OCI-LY3 (cell line): ENCODE results near the gene WDHD1.

Experiments used
- EZH2phosphoT487 ChIP-seq: fragments of 200-600 bp; shearing (Covaris generic); IDR thresholded peaks from 2 replicates; pipeline ENCODE4 v1.6.1; 2018; ENCODE audit warnings: antibody characterized with exemption, mixed run types, low read depth
- TF ChIP-seq, protein P1 (sequence below): fragments of 200-600, 300-600 bp; sonication (generic); IDR thresholded peaks from 2 replicates; pipeline ENCODE4 v1.5.1; 2014; ENCODE audit warnings: antibody characterized with exemption, low read length, low read depth

DNA sequence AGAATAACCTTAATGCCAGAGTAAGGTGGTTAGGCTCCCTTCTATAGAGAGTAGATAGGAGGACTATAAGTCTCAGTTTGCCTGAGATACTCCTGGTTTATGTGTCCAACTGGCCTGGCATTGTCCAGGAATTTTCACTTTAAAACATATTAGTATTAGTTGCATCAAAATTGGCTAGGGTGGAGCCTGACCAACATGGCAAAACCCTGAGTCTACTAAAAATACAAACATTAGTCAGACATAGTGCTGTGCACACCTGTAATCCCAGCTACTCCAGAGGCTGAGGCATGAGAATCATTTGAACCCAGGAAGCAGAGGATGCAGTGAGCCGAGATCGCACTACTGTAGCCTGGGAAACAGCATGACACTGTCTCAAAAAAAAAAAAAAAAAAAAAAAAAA is 11.9 kb downstream of the WDHD1 start:
- TF ChIP-seq, protein P1, sequence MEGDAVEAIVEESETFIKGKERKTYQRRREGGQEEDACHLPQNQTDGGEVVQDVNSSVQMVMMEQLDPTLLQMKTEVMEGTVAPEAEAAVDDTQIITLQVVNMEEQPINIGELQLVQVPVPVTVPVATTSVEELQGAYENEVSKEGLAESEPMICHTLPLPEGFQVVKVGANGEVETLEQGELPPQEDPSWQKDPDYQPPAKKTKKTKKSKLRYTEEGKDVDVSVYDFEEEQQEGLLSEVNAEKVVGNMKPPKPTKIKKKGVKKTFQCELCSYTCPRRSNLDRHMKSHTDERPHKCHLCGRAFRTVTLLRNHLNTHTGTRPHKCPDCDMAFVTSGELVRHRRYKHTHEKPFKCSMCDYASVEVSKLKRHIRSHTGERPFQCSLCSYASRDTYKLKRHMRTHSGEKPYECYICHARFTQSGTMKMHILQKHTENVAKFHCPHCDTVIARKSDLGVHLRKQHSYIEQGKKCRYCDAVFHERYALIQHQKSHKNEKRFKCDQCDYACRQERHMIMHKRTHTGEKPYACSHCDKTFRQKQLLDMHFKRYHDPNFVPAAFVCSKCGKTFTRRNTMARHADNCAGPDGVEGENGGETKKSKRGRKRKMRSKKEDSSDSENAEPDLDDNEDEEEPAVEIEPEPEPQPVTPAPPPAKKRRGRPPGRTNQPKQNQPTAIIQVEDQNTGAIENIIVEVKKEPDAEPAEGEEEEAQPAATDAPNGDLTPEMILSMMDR: no peak
- TF ChIP-seq EZH2phosphoT487: no peak
